A673 (cell line): ENCODE results near the gene SCAP. TPM values are rescaled to one million over a fixed set of nuclear protein-coding genes. Genes with fewer than 3 reads are reported as not detected.

Source experiments
- BruUV-seq: library from RNA; stranded (reverse); fragments of 400-500 nt; replicated peaks from 2 replicates; lab custom pipeline; 2021; lab: Mats Ljungman, UMichigan
- CTCF ChIA-PET: fragments of 300-600 bp; sonication (Branson Sonifier 250); formaldehyde crosslinking; loops from one replicate; lab custom pipeline; 2022; ENCODE audit warnings: antibody characterized with exemption; lab: Charles Lee
- POLR2A ChIA-PET: fragments of 300-600 bp; sonication (Branson Sonifier 250); formaldehyde crosslinking; loops from one replicate; lab custom pipeline; 2022; ENCODE audit warnings: antibody characterized with exemption; ENCODE audit not compliant: low non-redundant PET; lab: Charles Lee
- DNase-seq: peaks from one replicate; pipeline ENCODE4 v3.0.0-alpha.2; 2015; ENCODE audit warnings: low spot score
- H3K27ac ChIP-seq: fragments of 200-600 bp; sonication (generic); 2 replicates; pipeline ENCODE4 v1.5.1; 2016; ENCODE audit warnings: mixed run types, low read depth, mild to moderate bottlenecking, mixed read lengths, antibody characterized with exemption, low read length; ENCODE audit not compliant: poor library complexity, severe bottlenecking
- H3K27me3 ChIP-seq: fragments of 200-600 bp; sonication (generic); replicated peaks from 2 replicates; pipeline ENCODE4 v1.6.1; 2017; ENCODE audit warnings: mixed run types, low read depth, mild to moderate bottlenecking, mixed read lengths, antibody characterized with exemption, low read length; ENCODE audit not compliant: insufficient read depth, poor library complexity
- H3K36me3 ChIP-seq: fragments of 200-600 bp; sonication (generic); 2 replicates; pipeline ENCODE4 v1.6.1; 2016; ENCODE audit warnings: mixed run types, mild to moderate bottlenecking, mixed read lengths, antibody characterized with exemption, low read length; ENCODE audit not compliant: insufficient read depth, poor library complexity, severe bottlenecking
- H3K4me1 ChIP-seq: fragments of 200-600 bp; sonication (generic); 2 replicates; pipeline ENCODE4 v1.6.1; 2017; ENCODE audit warnings: mixed run types, mild to moderate bottlenecking, mixed read lengths, antibody characterized with exemption, low read length; ENCODE audit not compliant: insufficient read depth, poor library complexity, severe bottlenecking
- H3K4me3 ChIP-seq: fragments of 200-600 bp; sonication (generic); 2 replicates; pipeline ENCODE4 v1.5.1; 2016; ENCODE audit warnings: low read depth, mixed run types, mild to moderate bottlenecking, mixed read lengths, low read length; ENCODE audit not compliant: poor library complexity, severe bottlenecking
- H3K9me3 ChIP-seq: fragments of 200-600 bp; sonication (generic); 2 replicates; pipeline ENCODE4 v1.6.1; 2016; ENCODE audit warnings: mixed run types, low read depth, mild to moderate bottlenecking, mixed read lengths, antibody characterized with exemption, low read length; ENCODE audit not compliant: poor library complexity, severe bottlenecking
- CTCF ChIP-seq: fragments of 300-800, 200-600 bp; sonication (generic); conservative IDR thresholded peaks from 2 replicates; pipeline ENCODE4 v1.5.1; 2017; ENCODE audit warnings: low read depth, mild to moderate bottlenecking, antibody characterized with exemption, low read length, moderate library complexity, mixed read lengths
- EZH2 ChIP-seq: fragments of 200-600 bp; sonication (generic); IDR thresholded peaks from 2 replicates; pipeline ENCODE4 v1.6.1; 2017; ENCODE audit warnings: borderline replicate concordance, low read depth, mild to moderate bottlenecking, mixed read lengths, antibody characterized with exemption, low read length; ENCODE audit not compliant: poor library complexity, severe bottlenecking
- intact Hi-C: fragments of 100-400 bp; cut with micrococcal nuclease; formaldehyde crosslinking; loops from one replicate; pipeline ENCODE4 v1.10.0; 2022; ENCODE audit not compliant: unreplicated experiment
- total RNA-seq: library from RNA; stranded (reverse); gene quantifications from 2 replicates; pipeline ENCODE4 v1.2.3, GENCODE V29; 2021

Gene SCAP
- total RNA-seq, 1 experiment from 2014 or later, result 43.4 TPM

- no TSS peak for BruUV-seq
- POLR2A ChIA-PET, result interaction anchor here (0.7 kb wide), 1 partner anchor 56 kb away, joined by 9 read pairs; no protein-coding TSS in a partner anchor
- TF ChIP-seq CTCF (no peak), EZH2 (no peak)
- Histone ChIP-seq H3K4me1 (peaks cover 16% of the 10 kb centered on the region), H3K27ac (peak overlapping the region; percentile 78), H3K9me3 (no peaks in the 10 kb centered on the region), H3K36me3 (peaks cover 1% of the 10 kb centered on the region), H3K27me3 (no peaks in the 10 kb centered on the region), H3K4me3 (peak overlapping the region; percentile 1)
- CTCF ChIA-PET, result no interaction called here
- intact Hi-C loops, result no loop called here
- peak; percentile 69 for DNase-seq
Observed at GRCh38 chr3:47515864-47516319, 40.2 kb upstream of the SCAP start.

- CTCF ChIA-PET, result no interaction called here
- H3K36me3 ChIP-seq, result peaks cover 9% of the 10 kb centered on the region
- POLR2A ChIA-PET, result no interaction called here
- H3K4me1 ChIP-seq, result peaks cover 16% of the 10 kb centered on the region
- DNase-seq, result no peak
- intact Hi-C loops, result no loop called here
- H3K4me3 ChIP-seq, result no peak overlapping the region
- H3K27ac ChIP-seq, result peak overlapping the region; percentile 78
- no peaks in the 10 kb centered on the region for H3K9me3 ChIP-seq
- no peak for TF ChIP-seq CTCF
- no peak for TF ChIP-seq EZH2
- no TSS peak for BruUV-seq
- no peaks in the 10 kb centered on the region for H3K27me3 ChIP-seq
Observed at GRCh38 chr3:47515100-47515499, 39.4 kb upstream of the SCAP start.

- H3K4me1 ChIP-seq, result peaks cover 16% of the 10 kb centered on the region
- peaks cover 15% of the 10 kb centered on the region for H3K36me3 ChIP-seq
- H3K4me3 ChIP-seq, result peak within 1 kb of the TSS; percentile 68
- BruUV-seq, result no TSS peak
- no peaks in the 10 kb centered on the region for H3K9me3 ChIP-seq
- peak; percentile 94 for DNase-seq
- CTCF ChIA-PET, result no interaction called here
- POLR2A ChIA-PET, result no interaction called here
- intact Hi-C loops, result no loop called here
- peak within 1 kb of the TSS; percentile 97 for H3K27ac ChIP-seq
- no peaks in the 10 kb centered on the region for H3K27me3 ChIP-seq
- TF ChIP-seq CTCF (peak; percentile 50), EZH2 (no peak)
Observed at GRCh38 chr3:47513125-47513929, 37.6 kb upstream of the SCAP start, which contains the start of gene ELP6. ELP6 (minus strand) TSS chr3:47513712; CDS start chr3:47513590, 122 bp downstream.
